HG03060 (cell line): ENCODE results near the gene SMG6.
"Not testable (repeated sequence)": the region's sequence is repeated elsewhere in the genome, so short reads cannot be mapped to it uniquely, and the experiment has no call there.

Experiments
- ATAC-seq: cut with Tn5 transposase; IDR thresholded peaks from one replicate; pipeline ENCODE4 v1.9.1; 2021; ENCODE audit warnings: low read depth, moderate number of reproducible peaks; ENCODE audit not compliant: unreplicated experiment

SMG6 gene

GRCh38 chr17:2181897-2182448 lies 121.6 kb downstream of the SMG6 start:
- no peak for ATAC-seq

GRCh38 chr17:2181206-2181896 lies 122.2 kb downstream of the SMG6 start:
- ATAC-seq, result no peak

GRCh38 chr17:2180768-2181167 lies 122.8 kb downstream of the SMG6 start:
- ATAC-seq, result no peak

GRCh38 chr17:2179615-2180295 lies 123.8 kb downstream of the SMG6 start:
- no peak for ATAC-seq

GRCh38 chr17:2178798-2179501 lies 124.6 kb downstream of the SMG6 start:
- ATAC-seq, result no peak

- ATAC-seq, result no peak
These were observed 126.3 kb downstream of the SMG6 start for GRCh38 chr17:2177235-2177811.

GRCh38 chr17:2176499-2177169 lies 127.0 kb downstream of the SMG6 start:
- no peak for ATAC-seq

- ATAC-seq, result no peak
These were observed 128.3 kb downstream of the SMG6 start for GRCh38 chr17:2175294-2175628.

GRCh38 chr17:2174468-2175293 lies 128.9 kb downstream of the SMG6 start:
- no peak for ATAC-seq

GRCh38 chr17:2174014-2174413 lies 129.6 kb downstream of the SMG6 start:
- ATAC-seq, result no peak

GRCh38 chr17:2172999-2173398 lies 130.6 kb downstream of the SMG6 start:
- ATAC-seq, result no peak

GRCh38 chr17:2172077-2172851 lies 131.3 kb downstream of the SMG6 start:
- ATAC-seq, result no peak

- no peak for ATAC-seq
These were observed 131.9 kb downstream of the SMG6 start for GRCh38 chr17:2171702-2172076.

GRCh38 chr17:2170023-2170422 lies 133.6 kb downstream of the SMG6 start:
- no peak for ATAC-seq

GRCh38 chr17:2165723-2166122 lies 137.9 kb downstream of the SMG6 start:
- ATAC-seq, result not testable (repeated sequence)

- no peak for ATAC-seq
These were observed 145.2 kb downstream of the SMG6 start for GRCh38 chr17:2158396-2158780.

- no peak for ATAC-seq
These were observed 145.8 kb downstream of the SMG6 start for GRCh38 chr17:2157675-2158395.

GRCh38 chr17:2157081-2157480 lies 146.5 kb downstream of the SMG6 start:
- ATAC-seq, result no peak
